Gastrocnemius medialis (tissue), 4 donors: ENCODE measurements around the gene ARL6IP5.

Experiments
- POLR2A ChIP-seq, 2 donors: fragments of 450-650 bp; IDR thresholded peaks; one replicate each; pipeline ENCODE4 v1.6.1; 2017; ENCODE audit warnings: antibody characterized with exemption in 2 of 2, mild to moderate bottlenecking in 2 of 2, moderate library complexity in 2 of 2
- TF ChIP-seq, protein P1 (sequence below), 5 experiments: fragments of 450-650 bp in 3 of 5; fragments of 200-600 bp in 2 of 5; sonication (generic) in 2 of 5; IDR thresholded peaks in 4 of 5; conservative IDR thresholded peaks in 1 of 5; 1 replicate in 4 of 5; 2 replicates in 1 of 5; pipeline ENCODE4 v1.5.1; 2016 to 2019; ENCODE audit warnings: antibody characterized with exemption in 5 of 5, mild to moderate bottlenecking in 3 of 5, moderate library complexity in 3 of 5

GRCh38 chr3:69121950-69122349 is 37.2 kb downstream of the ARL6IP5 start:
- TF ChIP-seq, protein P1, sequence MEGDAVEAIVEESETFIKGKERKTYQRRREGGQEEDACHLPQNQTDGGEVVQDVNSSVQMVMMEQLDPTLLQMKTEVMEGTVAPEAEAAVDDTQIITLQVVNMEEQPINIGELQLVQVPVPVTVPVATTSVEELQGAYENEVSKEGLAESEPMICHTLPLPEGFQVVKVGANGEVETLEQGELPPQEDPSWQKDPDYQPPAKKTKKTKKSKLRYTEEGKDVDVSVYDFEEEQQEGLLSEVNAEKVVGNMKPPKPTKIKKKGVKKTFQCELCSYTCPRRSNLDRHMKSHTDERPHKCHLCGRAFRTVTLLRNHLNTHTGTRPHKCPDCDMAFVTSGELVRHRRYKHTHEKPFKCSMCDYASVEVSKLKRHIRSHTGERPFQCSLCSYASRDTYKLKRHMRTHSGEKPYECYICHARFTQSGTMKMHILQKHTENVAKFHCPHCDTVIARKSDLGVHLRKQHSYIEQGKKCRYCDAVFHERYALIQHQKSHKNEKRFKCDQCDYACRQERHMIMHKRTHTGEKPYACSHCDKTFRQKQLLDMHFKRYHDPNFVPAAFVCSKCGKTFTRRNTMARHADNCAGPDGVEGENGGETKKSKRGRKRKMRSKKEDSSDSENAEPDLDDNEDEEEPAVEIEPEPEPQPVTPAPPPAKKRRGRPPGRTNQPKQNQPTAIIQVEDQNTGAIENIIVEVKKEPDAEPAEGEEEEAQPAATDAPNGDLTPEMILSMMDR (IDR thresholded peaks at IDR 0.05 in 4 of 5, conservative IDR thresholded peaks at IDR 0.05 in 1 of 5), result no peak
- no peak for TF ChIP-seq POLR2A (IDR thresholded peaks at IDR 0.05)
